HL-60 (cell line): ENCODE measurements around the gene JTB.

Experiments used
- CTCF ChIP-seq: IDR thresholded peaks from one replicate; pipeline ENCODE4 v1.5.1; 2011; ENCODE audit warnings: low read length, control low read depth, inconsistent platforms; ENCODE audit not compliant: insufficient read depth
- GABPA ChIP-seq: IDR thresholded peaks from 2 replicates; pipeline ENCODE4 v1.6.1; 2012; ENCODE audit warnings: low read depth
- POLR2AphosphoS5 ChIP-seq: IDR thresholded peaks from 2 replicates; pipeline ENCODE4 v1.6.1; 2012; ENCODE audit warnings: low read depth
- REST ChIP-seq: IDR thresholded peaks from 2 replicates; pipeline ENCODE4 v1.6.1; 2012; ENCODE audit warnings: low read depth; ENCODE audit not compliant: insufficient replicate concordance
- SPI1 ChIP-seq: IDR thresholded peaks from 2 replicates; pipeline ENCODE4 v1.6.1; 2012; ENCODE audit warnings: low read depth, mild to moderate bottlenecking, borderline replicate concordance

- TF ChIP-seq POLR2AphosphoS5: no peak
- no peak for TF ChIP-seq REST
- TF ChIP-seq GABPA: no peak
- no peak for TF ChIP-seq CTCF
- TF ChIP-seq SPI1: no peak
These were observed 34.5 kb downstream of the JTB start for GRCh38 chr1:153942766-153943549.
